ENCODE results near the gene MTARC1.

DNA sequence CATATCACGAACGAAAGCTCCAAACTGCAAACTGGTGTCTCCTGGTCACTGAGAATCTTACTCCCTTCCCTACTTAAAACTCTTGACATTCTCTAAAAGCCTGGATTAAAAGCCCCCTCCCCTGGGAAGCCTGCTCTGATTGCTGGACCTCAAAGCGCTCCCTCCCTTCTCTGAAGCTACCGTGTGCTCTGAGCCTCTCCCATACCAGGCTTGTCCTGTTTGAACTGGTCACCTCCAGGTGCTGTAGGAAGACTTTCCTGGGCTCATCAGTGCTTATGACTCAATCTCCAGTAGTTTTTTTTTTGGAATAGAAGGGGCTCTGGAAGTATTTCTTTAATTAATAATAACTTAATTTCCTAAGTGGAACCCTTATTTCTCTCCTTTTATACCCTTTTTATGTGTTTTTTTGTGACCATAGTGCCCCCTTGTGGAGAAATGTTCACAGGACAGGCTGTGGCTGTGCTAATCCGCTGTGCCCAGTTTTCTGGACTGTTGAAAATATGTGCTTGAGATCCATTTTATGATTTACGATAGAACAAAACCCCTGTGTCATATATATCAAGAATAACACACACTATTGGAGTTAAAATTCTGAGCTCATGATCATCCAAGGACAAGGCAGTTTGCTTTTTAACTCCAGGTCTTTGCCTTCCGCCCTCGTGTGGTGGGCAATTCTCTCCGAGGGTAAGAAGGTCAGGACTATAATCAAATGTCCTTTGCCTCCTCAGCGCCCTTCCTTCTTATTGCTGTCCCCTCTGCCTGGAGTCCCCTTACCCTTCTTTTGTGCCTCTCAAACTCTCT is 16.9 kb downstream of the MTARC1 start:
- peak; percentile 75 to 80 (median 80); a peak in 5 of 6 replicates for TF ChIP-seq CTCF (IDR thresholded peaks at IDR 0.05 in 2 of 3, conservative IDR thresholded peaks at IDR 0.05 in 1 of 3; ENCODE audit: borderline replicate concordance in 1 of 3, insufficient read depth in 1 of 3, low read depth in 2 of 3, low read length in 2 of 3)
- no peak for TF ChIP-seq POLR2A (IDR thresholded peaks at IDR 0.05; ENCODE audit: borderline replicate concordance, extremely low read depth, insufficient read depth, insufficient read length)
- TF ChIP-seq EZH2 (IDR thresholded peaks at IDR 0.05), result no peak
- no peak for TF ChIP-seq POLR2AphosphoS5 (IDR thresholded peaks at IDR 0.05; ENCODE audit: low read depth, low read length)
